ENCODE measurements around the gene TPSD1. TPM values are rescaled to one million over a fixed set of nuclear protein-coding genes. Genes with fewer than 3 reads are reported as not detected.
A peak's percentile ranks its signal among the peaks of the same experiment; 100 is the strongest.
"Not testable (repeated sequence)": the region's sequence is repeated elsewhere in the genome, so short reads cannot be mapped to it uniquely, and the experiment has no call there.

TPSD1 gene
- total RNA-seq, 1 donor = not detected

- DNase-seq (ENCODE audit: low read depth) = no peak
- no peak overlapping the region for H3K4me3 ChIP-seq (ENCODE audit: low read depth, low read length)
- TF ChIP-seq, protein P1, sequence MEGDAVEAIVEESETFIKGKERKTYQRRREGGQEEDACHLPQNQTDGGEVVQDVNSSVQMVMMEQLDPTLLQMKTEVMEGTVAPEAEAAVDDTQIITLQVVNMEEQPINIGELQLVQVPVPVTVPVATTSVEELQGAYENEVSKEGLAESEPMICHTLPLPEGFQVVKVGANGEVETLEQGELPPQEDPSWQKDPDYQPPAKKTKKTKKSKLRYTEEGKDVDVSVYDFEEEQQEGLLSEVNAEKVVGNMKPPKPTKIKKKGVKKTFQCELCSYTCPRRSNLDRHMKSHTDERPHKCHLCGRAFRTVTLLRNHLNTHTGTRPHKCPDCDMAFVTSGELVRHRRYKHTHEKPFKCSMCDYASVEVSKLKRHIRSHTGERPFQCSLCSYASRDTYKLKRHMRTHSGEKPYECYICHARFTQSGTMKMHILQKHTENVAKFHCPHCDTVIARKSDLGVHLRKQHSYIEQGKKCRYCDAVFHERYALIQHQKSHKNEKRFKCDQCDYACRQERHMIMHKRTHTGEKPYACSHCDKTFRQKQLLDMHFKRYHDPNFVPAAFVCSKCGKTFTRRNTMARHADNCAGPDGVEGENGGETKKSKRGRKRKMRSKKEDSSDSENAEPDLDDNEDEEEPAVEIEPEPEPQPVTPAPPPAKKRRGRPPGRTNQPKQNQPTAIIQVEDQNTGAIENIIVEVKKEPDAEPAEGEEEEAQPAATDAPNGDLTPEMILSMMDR (IDR thresholded peaks at IDR 0.05; ENCODE audit: insufficient read depth, low read length) = no peak
Observed at GRCh38 chr16:1263591-1264344, 7.9 kb downstream of the TPSD1 start.

DNA sequence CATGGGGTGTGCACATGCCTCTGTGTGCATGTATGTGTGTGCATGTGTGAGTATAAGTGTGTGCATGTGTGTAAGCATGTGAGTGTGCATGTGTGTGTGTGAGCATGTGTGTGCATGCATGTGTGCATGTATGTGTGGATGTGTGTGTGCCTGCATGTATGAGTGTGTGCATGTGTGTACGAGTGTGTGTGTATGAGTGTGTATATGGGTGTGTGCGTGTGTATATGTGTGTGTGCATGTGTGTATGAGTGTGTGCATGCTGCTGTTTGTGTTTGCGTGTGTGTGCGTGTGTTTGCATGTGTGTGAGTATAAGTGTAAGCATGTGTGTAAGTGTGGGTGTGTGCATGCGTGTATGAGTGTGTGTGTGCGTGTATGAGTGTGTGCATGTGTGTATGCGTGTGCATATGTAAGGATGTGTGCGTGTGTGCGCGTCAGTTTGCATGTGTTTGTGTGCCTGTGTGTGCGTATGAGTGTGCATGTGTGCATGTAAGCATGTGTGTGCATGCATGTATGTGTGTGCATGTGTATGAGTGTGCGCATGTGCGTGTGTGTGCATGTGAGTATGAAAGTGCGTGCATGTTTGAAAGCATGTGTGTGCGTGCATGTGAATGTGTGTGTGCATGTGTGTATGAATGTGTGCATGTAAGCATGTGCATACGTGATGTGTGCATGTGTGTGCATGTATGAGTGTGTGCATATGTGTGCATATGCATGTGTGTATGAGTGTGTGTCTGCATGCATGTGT, 8.6 kb downstream of the TPSD1 start:
- DNase-seq (ENCODE audit: low read depth) = no peak
- no peak overlapping the region for H3K4me3 ChIP-seq (ENCODE audit: low read depth, low read length)
- TF ChIP-seq, protein P1 (IDR thresholded peaks at IDR 0.05; ENCODE audit: insufficient read depth, low read length) = no peak

DNA sequence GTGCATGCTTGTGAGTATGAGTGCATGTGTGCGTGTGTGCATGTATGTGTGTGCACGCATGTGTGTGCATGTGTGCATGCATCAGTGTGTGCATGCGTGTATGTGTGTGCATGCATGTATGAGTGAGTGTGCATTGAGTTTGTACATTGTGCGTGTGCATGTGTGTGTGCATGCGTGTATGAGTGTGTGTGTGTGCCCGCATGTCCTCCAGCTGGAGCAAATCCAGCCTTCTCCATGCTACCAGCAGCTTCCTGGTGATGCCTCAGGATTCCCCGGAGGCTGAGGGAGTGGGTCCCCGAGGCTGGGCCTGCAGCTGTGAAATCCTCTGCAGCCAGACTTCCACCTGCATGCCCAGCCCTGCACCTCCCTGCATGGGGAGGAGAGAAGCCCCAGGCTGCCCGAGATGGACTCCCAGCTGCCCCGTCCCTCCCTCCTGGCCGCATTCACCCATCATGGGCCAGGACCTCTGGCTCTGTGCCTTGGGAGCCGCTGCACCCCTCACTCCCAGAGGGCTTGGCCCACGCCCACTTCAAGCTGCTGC, 9.3 kb downstream of the TPSD1 start:
- no peak overlapping the region for H3K4me3 ChIP-seq (ENCODE audit: low read depth, low read length)
- no peak for DNase-seq (ENCODE audit: low read depth)
- TF ChIP-seq, protein P1 (IDR thresholded peaks at IDR 0.05; ENCODE audit: insufficient read depth, low read length) = no peak

GRCh38 chr16:1265826-1266225, 10.0 kb downstream of the TPSD1 start:
- no peak for DNase-seq (ENCODE audit: low read depth)
- TF ChIP-seq, protein P1 (IDR thresholded peaks at IDR 0.05; ENCODE audit: insufficient read depth, low read length) = no peak
- H3K4me3 ChIP-seq (ENCODE audit: low read depth, low read length) = no peak overlapping the region

DNA sequence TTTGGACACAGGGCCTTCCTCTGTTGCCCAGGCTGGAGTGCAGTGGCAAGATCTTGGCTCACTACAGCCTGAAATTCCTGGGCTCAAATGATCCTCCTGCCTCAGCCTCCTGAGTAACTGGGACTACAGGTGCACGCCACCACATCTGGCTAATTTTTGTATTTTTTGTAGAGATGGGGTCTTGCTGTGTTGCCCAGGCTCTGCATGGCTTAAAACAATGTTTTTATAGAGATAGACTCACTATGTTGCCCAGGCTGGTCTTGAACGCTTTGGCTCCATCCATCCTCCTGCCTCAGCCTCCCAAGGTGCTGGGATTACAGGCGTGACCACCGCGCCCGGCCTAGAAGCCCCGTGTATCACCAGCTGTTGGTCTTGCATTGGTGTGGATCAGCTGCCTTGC, 13.5 kb downstream of the TPSD1 start:
- H3K4me3 ChIP-seq (ENCODE audit: low read depth, low read length) = not testable (repeated sequence)

GRCh38 chr16:1271380-1271723, 15.5 kb downstream of the TPSD1 start:
- DNase-seq (ENCODE audit: low read depth) = no peak
- TF ChIP-seq, protein P1 (IDR thresholded peaks at IDR 0.05; ENCODE audit: insufficient read depth, low read length) = no peak
- no peak overlapping the region for H3K4me3 ChIP-seq (ENCODE audit: low read depth, low read length)

More for the DNA sequence above, 13.5 kb downstream of the TPSD1 start:
- DNase-seq (ENCODE audit: low read depth) = not testable (repeated sequence)

DNA sequence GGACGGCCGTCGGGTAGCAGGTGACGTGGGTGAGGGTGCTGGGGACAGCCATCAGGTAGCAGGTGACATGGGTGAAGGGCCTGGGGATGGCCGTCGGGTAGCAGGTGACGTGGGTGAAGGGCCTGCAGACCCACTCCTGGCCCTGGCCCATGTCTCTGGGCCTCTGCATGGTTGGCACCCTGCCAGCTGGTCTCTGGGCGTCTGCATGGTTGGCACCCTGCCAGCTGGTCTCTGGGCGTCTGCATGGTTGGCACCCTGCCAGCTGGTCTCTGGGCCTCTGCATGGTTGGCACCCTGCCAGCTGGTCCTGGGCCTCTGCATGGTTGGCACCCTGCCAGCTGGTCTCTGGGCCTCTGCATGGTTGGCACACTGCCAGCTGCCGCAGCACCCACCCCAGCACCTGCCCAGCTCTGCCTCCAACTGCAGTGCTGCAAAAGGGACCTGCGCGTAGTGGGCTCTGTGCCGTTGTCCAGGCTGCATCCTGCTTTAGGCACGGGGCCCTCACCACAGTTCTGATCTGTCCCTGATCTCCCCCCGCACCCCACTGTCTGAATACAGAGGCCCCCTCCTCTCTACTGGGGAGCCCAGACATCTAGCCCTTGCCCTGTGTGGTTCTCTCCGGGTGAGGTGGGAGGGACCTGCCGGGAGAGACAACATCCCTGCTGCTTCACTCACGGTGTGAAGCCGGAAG, 16.0 kb downstream of the TPSD1 start:
- H3K4me3 ChIP-seq (ENCODE audit: low read depth, low read length) = not testable (repeated sequence)
- DNase-seq (ENCODE audit: low read depth) = peak; percentile 15

All from fibroblast of the aortic adventitia (primary cell).